Activated naive CD8-positive, alpha-beta T cell treated with anti-CD3 and anti-CD28 coated beads, Interleukin-2, amount 10 ng/mL, durations not matched to agents 7 days and 5 days (primary cell): ENCODE measurements around the gene PRADC1. TPM values are rescaled to one million over a fixed set of nuclear protein-coding genes. Genes with fewer than 3 reads are reported as not detected.

Source experiments
- ATAC-seq: fragments of 150-1000 bp; cut with Tn5 transposase; one replicate; pipeline ENCODE4 v1.10.0; 2021; ENCODE audit warnings: low read depth, moderate library complexity
- POLR2A ChIA-PET: fragments of 350-600 bp; sonication (Branson Sonifier 250); formaldehyde crosslinking; loops from one replicate; lab custom pipeline; 2021; ENCODE audit warnings: antibody characterized with exemption; lab: Charles Lee
- DNase-seq: peaks from one replicate; pipeline ENCODE4 v3.0.0; 2021
- H3K27ac Mint-ChIP-seq: one replicate; pipeline ENCODE4 v1.8.0; 2022; ENCODE audit warnings: mild to moderate bottlenecking, mixed read lengths
- H3K27me3 Mint-ChIP-seq: one replicate; pipeline ENCODE4 v1.8.0; 2022; ENCODE audit warnings: mild to moderate bottlenecking, moderate library complexity, mixed read lengths
- H3K36me3 Mint-ChIP-seq: one replicate; pipeline ENCODE4 v1.8.0; 2021; ENCODE audit warnings: mild to moderate bottlenecking, mixed read lengths
- H3K4me1 Mint-ChIP-seq: one replicate; pipeline ENCODE4 v1.8.0; 2021; ENCODE audit warnings: mixed read lengths
- H3K4me3 Mint-ChIP-seq: one replicate; pipeline ENCODE4 v1.8.0; 2022; ENCODE audit warnings: mild to moderate bottlenecking, moderate library complexity, mixed read lengths
- H3K9me3 Mint-ChIP-seq: one replicate; pipeline ENCODE4 v1.8.0; 2021; ENCODE audit warnings: mixed read lengths
- total RNA-seq, 2 experiments: library from RNA; stranded (reverse); gene quantifications; one replicate each; pipeline ENCODE4 v1.2.3, GENCODE V29; 2021

PRADC1 gene
- total RNA-seq: 10 to 100 TPM; 11.6 to 12.5 TPM

- Mint-ChIP-seq H3K27me3 (no peaks in the 10 kb centered on the region), H3K36me3 (peaks cover 14% of the 10 kb centered on the region), H3K27ac (peak within 1 kb of the TSS; percentile 88), H3K9me3 (no peaks in the 10 kb centered on the region), H3K4me3 (peak within 1 kb of the TSS; percentile 94), H3K4me1 (peaks cover 35% of the 10 kb centered on the region)
- DNase-seq (peak; percentile 88), ATAC-seq (peak; percentile 89)
- POLR2A ChIA-PET: interaction anchor here (0.7 to 3.2 kb wide), 23 partner anchors 9 to 945 kb away, joined by 3 to 20 read pairs (median 4); partner anchors contain the start of genes ALMS1, EGR4, FBXO41 and MOB1A
Measured at GRCh38 chr2:73233154-73233931, at the start of gene PRADC1. TSS of gene PRADC1 (minus strand) at chr2:73233239. CDS start at chr2:73233160, 79 bp downstream.

- no peak overlapping the region for H3K4me3 Mint-ChIP-seq
- POLR2A ChIA-PET: interaction anchor here (2.3 kb wide), 1 partner anchor 9 kb away, joined by 5 read pairs; no protein-coding TSS in a partner anchor
Measured at GRCh38 chr2:73281244-73281643, 48.2 kb upstream of the PRADC1 start.

GRCh38 chr2:73279852-73280251 lies 46.8 kb upstream of the PRADC1 start:
- no peaks in the 10 kb centered on the region for H3K9me3 Mint-ChIP-seq
- peaks cover 27% of the 10 kb centered on the region for H3K4me1 Mint-ChIP-seq
- ATAC-seq (no peak), DNase-seq (no peak)
- POLR2A ChIA-PET: interaction anchor here (2.3 kb wide), 1 partner anchor 8 kb away, joined by 5 read pairs; no protein-coding TSS in a partner anchor
- H3K27me3 Mint-ChIP-seq: no peaks in the 10 kb centered on the region
- H3K27ac Mint-ChIP-seq: no peak overlapping the region
- H3K36me3 Mint-ChIP-seq: peaks cover 24% of the 10 kb centered on the region
- H3K4me3 Mint-ChIP-seq: no peak overlapping the region

More at GRCh38 chr2:73281244-73281643, 48.2 kb upstream of the PRADC1 start:
- no peak overlapping the region for H3K27ac Mint-ChIP-seq
- H3K36me3 Mint-ChIP-seq: peaks cover 22% of the 10 kb centered on the region
- ATAC-seq (no peak), DNase-seq (no peak)
- peaks cover 40% of the 10 kb centered on the region for H3K4me1 Mint-ChIP-seq
- no peaks in the 10 kb centered on the region for H3K9me3 Mint-ChIP-seq
- H3K27me3 Mint-ChIP-seq: no peaks in the 10 kb centered on the region

- ATAC-seq (no peak), DNase-seq (no peak)
- Mint-ChIP-seq H3K4me1 (peaks cover 16% of the 10 kb centered on the region), H3K4me3 (no peak overlapping the region), H3K27ac (no peak overlapping the region), H3K9me3 (no peaks in the 10 kb centered on the region), H3K27me3 (no peaks in the 10 kb centered on the region), H3K36me3 (peaks cover 15% of the 10 kb centered on the region)
- POLR2A ChIA-PET: interaction anchor here (1.2 to 1.5 kb wide), 3 partner anchors 9 to 38 kb away, joined by 3 to 5 read pairs (median 5); partner anchors contain the start of genes CCT7 and FBXO41
Measured at GRCh38 chr2:73272270-73272669, 39.2 kb upstream of the PRADC1 start.

GRCh38 chr2:73269686-73270465 lies 36.8 kb upstream of the PRADC1 start:
- Mint-ChIP-seq H3K4me1 (peaks cover 20% of the 10 kb centered on the region), H3K27me3 (no peaks in the 10 kb centered on the region), H3K4me3 (peak overlapping the region; percentile 65), H3K27ac (peak overlapping the region; percentile 64), H3K9me3 (no peaks in the 10 kb centered on the region), H3K36me3 (peaks cover 16% of the 10 kb centered on the region)
- DNase-seq (no peak), ATAC-seq (no peak)
- POLR2A ChIA-PET: no interaction called here

- Mint-ChIP-seq H3K9me3 (no peaks in the 10 kb centered on the region), H3K4me1 (peaks cover 20% of the 10 kb centered on the region), H3K27me3 (no peaks in the 10 kb centered on the region), H3K4me3 (peak overlapping the region; percentile 54), H3K27ac (no peak overlapping the region), H3K36me3 (peaks cover 16% of the 10 kb centered on the region)
- peak; percentile 95 for ATAC-seq
- POLR2A ChIA-PET: interaction anchor here (1.0 to 1.4 kb wide), 3 partner anchors 18 to 35 kb away, joined by 3 to 4 read pairs (median 3); partner anchors contain the start of gene CCT7
- peak; percentile 84 for DNase-seq
Measured at GRCh38 chr2:73268830-73269685, 36.0 kb upstream of the PRADC1 start.

GRCh38 chr2:73268366-73268829 lies 35.4 kb upstream of the PRADC1 start:
- no peak for ATAC-seq
- Mint-ChIP-seq H3K9me3 (no peaks in the 10 kb centered on the region), H3K27me3 (no peaks in the 10 kb centered on the region), H3K36me3 (peaks cover 15% of the 10 kb centered on the region), H3K4me3 (peak overlapping the region; percentile 56), H3K27ac (peak overlapping the region; percentile 35), H3K4me1 (peaks cover 20% of the 10 kb centered on the region)
- POLR2A ChIA-PET: interaction anchor here (1.0 to 1.4 kb wide), 3 partner anchors 17 to 35 kb away, joined by 3 to 4 read pairs (median 3); partner anchors contain the start of gene CCT7
- no peak for DNase-seq

GRCh38 chr2:73267008-73267407 lies 34.0 kb upstream of the PRADC1 start:
- Mint-ChIP-seq H3K4me1 (peaks cover 20% of the 10 kb centered on the region), H3K27me3 (no peaks in the 10 kb centered on the region), H3K9me3 (no peaks in the 10 kb centered on the region), H3K4me3 (no peak overlapping the region), H3K36me3 (peaks cover 17% of the 10 kb centered on the region), H3K27ac (no peak overlapping the region)
- ATAC-seq (no peak), DNase-seq (no peak)
- POLR2A ChIA-PET: no interaction called here

GRCh38 chr2:73266061-73266901 lies 33.2 kb upstream of the PRADC1 start:
- ATAC-seq (no peak), DNase-seq (no peak)
- no peak overlapping the region for H3K4me3 Mint-ChIP-seq
- POLR2A ChIA-PET: no interaction called here
- H3K4me1 Mint-ChIP-seq: peaks cover 20% of the 10 kb centered on the region
- H3K36me3 Mint-ChIP-seq: peaks cover 19% of the 10 kb centered on the region
- no peaks in the 10 kb centered on the region for H3K9me3 Mint-ChIP-seq
- no peaks in the 10 kb centered on the region for H3K27me3 Mint-ChIP-seq
- H3K27ac Mint-ChIP-seq: no peak overlapping the region

GRCh38 chr2:73265298-73266060 lies 32.4 kb upstream of the PRADC1 start:
- Mint-ChIP-seq H3K27ac (no peak overlapping the region), H3K9me3 (no peaks in the 10 kb centered on the region), H3K4me1 (peaks cover 17% of the 10 kb centered on the region), H3K27me3 (no peaks in the 10 kb centered on the region), H3K36me3 (peaks cover 14% of the 10 kb centered on the region), H3K4me3 (no peak overlapping the region)
- POLR2A ChIA-PET: no interaction called here
- no peak for ATAC-seq
- no peak for DNase-seq

GRCh38 chr2:73264783-73265182 lies 31.7 kb upstream of the PRADC1 start:
- ATAC-seq: no peak
- POLR2A ChIA-PET: no interaction called here
- no peak overlapping the region for H3K27ac Mint-ChIP-seq
- H3K9me3 Mint-ChIP-seq: no peaks in the 10 kb centered on the region
- DNase-seq: no peak
- H3K4me1 Mint-ChIP-seq: peaks cover 13% of the 10 kb centered on the region
- no peaks in the 10 kb centered on the region for H3K27me3 Mint-ChIP-seq
- peaks cover 14% of the 10 kb centered on the region for H3K36me3 Mint-ChIP-seq
- no peak overlapping the region for H3K4me3 Mint-ChIP-seq
